ENCODE measurements around the gene RNF169. TPM values are rescaled to one million over a fixed set of nuclear protein-coding genes. Genes with fewer than 3 reads are reported as not detected.

The RNF169 gene
- total and polyA plus RNA-seq, 7 donors, result 3.9 to 15.9 (median 14.0) TPM

DNA sequence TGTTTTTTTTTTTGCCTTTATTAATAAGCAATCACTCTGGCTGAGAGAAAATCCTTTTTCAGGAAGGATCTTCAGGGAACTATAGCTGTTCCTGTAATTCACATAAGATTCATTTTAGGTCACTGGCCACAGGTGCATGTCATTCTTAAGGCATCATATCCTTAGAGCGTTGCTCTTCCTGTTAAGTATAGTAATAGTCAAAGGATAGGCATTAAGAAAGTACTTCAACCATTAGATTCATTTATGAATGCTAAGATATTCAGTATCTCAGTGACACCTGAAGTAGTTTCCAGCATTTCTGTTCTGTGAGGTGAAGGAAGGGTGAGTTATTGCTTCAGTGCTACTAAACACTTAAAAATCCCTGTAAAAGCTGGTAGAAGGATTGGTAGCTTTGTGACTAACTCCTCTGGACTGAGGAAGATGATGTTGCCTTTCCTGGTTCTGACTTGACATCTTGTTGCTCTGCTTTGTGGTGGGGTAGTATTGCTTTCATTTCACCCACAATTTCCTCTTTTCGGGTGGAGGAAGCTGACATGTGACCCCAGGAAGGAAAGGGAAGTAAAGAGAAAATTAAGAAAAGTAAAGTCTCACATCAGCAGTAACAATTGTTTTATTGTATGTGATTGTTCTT lies 34.7 kb downstream of the RNF169 start:
- DNase-seq (no peak), ATAC-seq (peak in 2 of 4 donors; percentile 37 to 50)
- 56 to 69% (median 64%) methylated on average over 2 of the region's 2 CpGs for WGBS, 3 donors
- Histone ChIP-seq H3K4me1 (peaks cover 47% of the 10 kb centered on the region), H3K9me3 (no peaks in the 10 kb centered on the region), H3K4me3 (no peak overlapping the region), H3K36me3 (ENCODE audit: insufficient read depth in 1 of 2, low read depth in 1 of 2) (no peaks in the 10 kb centered on the region), H3K27me3 (ENCODE audit: insufficient read depth in 3 of 3, low read length in 2 of 3) (no peaks in the 10 kb centered on the region), H3K27ac (peak overlapping the region; percentile 4)
- TF ChIP-seq CTCF (IDR thresholded peaks at IDR 0.05), result no peak
- intact Hi-C loops (cut with DNase I), result no loop called here

- Histone ChIP-seq H3K9me3 (no peaks in the 10 kb centered on the region), H3K27me3 (ENCODE audit: insufficient read depth in 3 of 3, low read length in 2 of 3) (no peaks in the 10 kb centered on the region), H3K4me3 (no peak overlapping the region), H3K36me3 (ENCODE audit: insufficient read depth in 1 of 2, low read depth in 1 of 2) (no peaks in the 10 kb centered on the region), H3K4me1 (peaks cover 47% of the 10 kb centered on the region), H3K27ac (no peak overlapping the region)
- TF ChIP-seq CTCF (IDR thresholded peaks at IDR 0.05), result no peak
- intact Hi-C loops (cut with DNase I), result no loop called here
- 60 to 73% (median 60%) methylated on average over 5 of the region's 5 CpGs for WGBS, 3 donors
- DNase-seq, result no peak
- no peak for ATAC-seq
Measured at GRCh38 chr11:74784234-74784633, 35.6 kb downstream of the RNF169 start.

GRCh38 chr11:74784726-74785125 lies 36.1 kb downstream of the RNF169 start:
- ATAC-seq, result no peak

DNA sequence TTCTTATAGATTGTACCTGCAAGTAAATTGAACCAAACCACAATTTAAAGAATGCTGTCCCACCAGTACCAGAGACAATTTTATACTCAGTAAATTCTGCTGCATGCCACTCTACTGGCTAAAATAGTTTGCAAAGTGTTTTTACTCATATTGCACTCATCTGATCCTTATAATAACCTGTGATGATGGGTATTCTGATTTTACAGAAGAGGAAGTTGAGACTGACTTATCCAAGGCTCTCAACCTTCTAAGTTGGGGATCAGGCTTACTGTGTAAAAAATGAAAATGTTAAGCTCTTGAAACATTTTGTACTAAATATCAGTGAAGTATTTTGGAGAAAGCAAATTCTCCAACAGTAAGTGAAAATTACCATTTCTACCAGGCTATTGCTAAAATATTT lies 37.9 kb downstream of the RNF169 start:
- peaks cover 33% of the 10 kb centered on the region for H3K4me1 ChIP-seq
- DNase-seq (no peak), ATAC-seq (no peak)
- H3K27me3 ChIP-seq (ENCODE audit: insufficient read depth in 3 of 3, low read length in 2 of 3), result no peaks in the 10 kb centered on the region
- no peak overlapping the region for H3K27ac ChIP-seq
- no peak for TF ChIP-seq CTCF (IDR thresholded peaks at IDR 0.05)
- H3K9me3 ChIP-seq, result no peaks in the 10 kb centered on the region
- H3K4me3 ChIP-seq, result no peak overlapping the region
- H3K36me3 ChIP-seq (ENCODE audit: insufficient read depth in 1 of 2, low read depth in 1 of 2), result peaks cover 0 to 20% of the 10 kb centered on the region in 2 donors
- intact Hi-C loops (cut with DNase I), result no loop called here

More at GRCh38 chr11:74784726-74785125, 36.1 kb downstream of the RNF169 start:
- Histone ChIP-seq H3K27ac (no peak overlapping the region), H3K4me3 (no peak overlapping the region), H3K9me3 (no peaks in the 10 kb centered on the region), H3K36me3 (ENCODE audit: insufficient read depth in 1 of 2, low read depth in 1 of 2) (peaks cover 0 to 1% of the 10 kb centered on the region in 2 donors), H3K4me1 (peaks cover 47% of the 10 kb centered on the region), H3K27me3 (ENCODE audit: insufficient read depth in 3 of 3, low read length in 2 of 3) (no peaks in the 10 kb centered on the region)
- TF ChIP-seq CTCF (IDR thresholded peaks at IDR 0.05), result no peak
- 65 to 94% (median 92%) methylated on average over 4 of the region's 4 CpGs for WGBS, 3 donors
- intact Hi-C loops (cut with DNase I), result no loop called here
- DNase-seq, result no peak
